Esophagus (tissue), 2 donors: ENCODE data around the gene FLOT1. TPM values are rescaled to one million over a fixed set of nuclear protein-coding genes. Genes with fewer than 3 reads are reported as not detected.

Experiments
- H3K27ac ChIP-seq, 2 donors: one replicate each; pipeline ENCODE4 v1.5.1; 2013; ENCODE audit warnings: low read depth in 2 of 2, mild to moderate bottlenecking in 2 of 2, inconsistent platforms in 1 of 2, low read length in 1 of 2, moderate library complexity in 1 of 2
- H3K27me3 ChIP-seq, 2 donors: one replicate each; pipeline ENCODE4 v1.6.1; 2013; ENCODE audit warnings: low read length in 2 of 2, control low read depth in 1 of 2, mild to moderate bottlenecking in 1 of 2; ENCODE audit not compliant: insufficient read depth in 2 of 2, control insufficient read depth in 1 of 2
- H3K36me3 ChIP-seq, 2 donors: one replicate each; pipeline ENCODE4 v1.6.1; 2013; ENCODE audit warnings: low read length in 1 of 2; ENCODE audit not compliant: control insufficient read depth in 2 of 2, insufficient read depth in 2 of 2
- H3K4me1 ChIP-seq, 2 donors: one replicate each; pipeline ENCODE4 v1.6.1; 2013; ENCODE audit warnings: low read length in 1 of 2; ENCODE audit not compliant: control insufficient read depth in 2 of 2, insufficient read depth in 2 of 2
- H3K4me3 ChIP-seq, 2 donors: one replicate each; pipeline ENCODE4 v1.5.1; 2013; ENCODE audit warnings: low read length in 2 of 2, mild to moderate bottlenecking in 2 of 2, low read depth in 1 of 2, moderate library complexity in 1 of 2
- H3K9me3 ChIP-seq, 2 donors: one replicate each; pipeline ENCODE4 v1.6.1; 2013; ENCODE audit warnings: mild to moderate bottlenecking in 2 of 2, low read depth in 1 of 2, low read length in 1 of 2, moderate library complexity in 1 of 2; ENCODE audit not compliant: control insufficient read depth in 2 of 2, insufficient read depth in 1 of 2
- WGBS, 2 donors: extraction: QIAGEN DNeasy Blood & Tissue Kit; methylation state at CpG; one replicate each; pipeline ENCODE4 v1.1.7; 2013; 5-methylcytosine and 5-hydroxymethylcytosine counted together
- polyA plus RNA-seq, 2 donors: library from polyadenylated mRNA; stranded (reverse); fragments of 200-250 nt; gene quantifications; one replicate each; pipeline ENCODE4 v1.2.3, GENCODE V29; 2013
- donor health status: healthy with polysubstance abuse.
- donor health status: Bipolar disorder and iron deficiency.

FLOT1 gene
- polyA plus RNA-seq, 2 donors = 80.9 to 87.0 TPM

- Histone ChIP-seq H3K9me3 (no peaks in the 10 kb centered on the region), H3K36me3 (peaks cover 2 to 7% of the 10 kb centered on the region in 2 donors), H3K27me3 (no peaks in the 10 kb centered on the region), H3K4me3 (no peak overlapping the region), H3K27ac (no peak overlapping the region), H3K4me1 (no peaks in the 10 kb centered on the region)
- 99 to 100% methylated on average over 2 of the region's 2 CpGs for WGBS, 2 donors
Measured at GRCh38 chr6:30709101-30709868, 33.2 kb downstream of the FLOT1 start.

- no peak overlapping the region for H3K4me3 ChIP-seq
- no peaks in the 10 kb centered on the region for H3K27me3 ChIP-seq
- WGBS, 2 donors = 63 to 73% methylated on average over 6 of the region's 6 CpGs
- peaks cover 3 to 8% of the 10 kb centered on the region in 2 donors for H3K36me3 ChIP-seq
- H3K27ac ChIP-seq = no peak overlapping the region
- no peaks in the 10 kb centered on the region for H3K9me3 ChIP-seq
- H3K4me1 ChIP-seq = no peaks in the 10 kb centered on the region
Measured at GRCh38 chr6:30707281-30707850, 35.1 kb downstream of the FLOT1 start.

GRCh38 chr6:30705620-30706019 is 36.9 kb downstream of the FLOT1 start:
- 93 to 96% methylated on average over 4 of the region's 4 CpGs for WGBS, 2 donors
- peaks cover 0 to 8% of the 10 kb centered on the region in 2 donors for H3K36me3 ChIP-seq
- H3K27ac ChIP-seq = no peak overlapping the region
- H3K27me3 ChIP-seq = no peaks in the 10 kb centered on the region
- H3K9me3 ChIP-seq = no peaks in the 10 kb centered on the region
- no peak overlapping the region for H3K4me3 ChIP-seq
- no peaks in the 10 kb centered on the region for H3K4me1 ChIP-seq

- WGBS, 2 donors = 96% methylated on average over 4 of the region's 4 CpGs
- no peak overlapping the region for H3K27ac ChIP-seq
- no peaks in the 10 kb centered on the region for H3K9me3 ChIP-seq
- H3K27me3 ChIP-seq = no peaks in the 10 kb centered on the region
- H3K4me1 ChIP-seq = no peaks in the 10 kb centered on the region
- H3K36me3 ChIP-seq = peaks cover 0 to 8% of the 10 kb centered on the region in 2 donors
- no peak overlapping the region for H3K4me3 ChIP-seq
Measured at GRCh38 chr6:30703821-30704220, 38.7 kb downstream of the FLOT1 start.

GRCh38 chr6:30703011-30703410 is 39.5 kb downstream of the FLOT1 start:
- no peaks in the 10 kb centered on the region for H3K4me1 ChIP-seq
- H3K27me3 ChIP-seq = no peaks in the 10 kb centered on the region
- peaks cover 0 to 8% of the 10 kb centered on the region in 2 donors for H3K36me3 ChIP-seq
- no peaks in the 10 kb centered on the region for H3K9me3 ChIP-seq
- no peak overlapping the region for H3K27ac ChIP-seq
- WGBS, 2 donors = 95 to 97% methylated on average over 10 of the region's 10 CpGs
- H3K4me3 ChIP-seq = no peak overlapping the region

- H3K9me3 ChIP-seq = no peaks in the 10 kb centered on the region
- H3K4me3 ChIP-seq = no peak overlapping the region
- peaks cover 0 to 6% of the 10 kb centered on the region in 2 donors for H3K36me3 ChIP-seq
- H3K27me3 ChIP-seq = no peaks in the 10 kb centered on the region
- 64 to 65% methylated on average over 4 of the region's 4 CpGs for WGBS, 2 donors
- no peaks in the 10 kb centered on the region for H3K4me1 ChIP-seq
- no peak overlapping the region for H3K27ac ChIP-seq
Measured at GRCh38 chr6:30700340-30700739, 42.1 kb downstream of the FLOT1 start.

GRCh38 chr6:30696432-30696831 is 46.1 kb downstream of the FLOT1 start:
- Histone ChIP-seq H3K4me3 (no peak overlapping the region), H3K27me3 (no peaks in the 10 kb centered on the region), H3K4me1 (no peaks in the 10 kb centered on the region), H3K36me3 (no peaks in the 10 kb centered on the region), H3K9me3 (no peaks in the 10 kb centered on the region), H3K27ac (no peak overlapping the region)
- 89 to 94% methylated on average over 5 of the region's 5 CpGs for WGBS, 2 donors

- H3K4me1 ChIP-seq = peaks cover 2 to 11% of the 10 kb centered on the region in 2 donors
- H3K27me3 ChIP-seq = no peaks in the 10 kb centered on the region
- H3K4me3 ChIP-seq = peak overlapping the region in 1 of 2 donors; percentile 75
- 16 to 18% methylated on average over 8 of the region's 8 CpGs for WGBS, 2 donors
- no peaks in the 10 kb centered on the region for H3K36me3 ChIP-seq
- H3K27ac ChIP-seq = peak overlapping the region; percentile 63 to 96
- no peaks in the 10 kb centered on the region for H3K9me3 ChIP-seq
Measured at GRCh38 chr6:30691208-30691847, 51.2 kb downstream of the FLOT1 start.

GRCh38 chr6:30690403-30691207 is 51.9 kb downstream of the FLOT1 start, which contains the start of gene NRM:
TSS of gene NRM (minus strand) at chr6:30690984. CDS start at chr6:30690974, 10 bp downstream.
- Histone ChIP-seq H3K27ac (peak within 1 kb of the TSS; percentile 95 to 96), H3K4me3 (peak within 1 kb of the TSS; percentile 75 to 85), H3K9me3 (no peaks in the 10 kb centered on the region), H3K4me1 (peaks cover 2 to 11% of the 10 kb centered on the region in 2 donors), H3K36me3 (no peaks in the 10 kb centered on the region), H3K27me3 (no peaks in the 10 kb centered on the region)
- WGBS, 2 donors = 1% methylated on average over 36 to 40 of the region's 40 CpGs
